ENCODE results near the gene CABP7. TPM values are rescaled to one million over a fixed set of nuclear protein-coding genes. Genes with fewer than 3 reads are reported as not detected.
A peak's percentile ranks its signal among the peaks of the same experiment; 100 is the strongest.

Gene CABP7
- total and polyA plus RNA-seq, 2 of the 8 experiments (the other 6 are each of a cell fraction or from before 2014, with no cell fraction given), result 0.20 to 0.36 TPM

- peak; percentile 86 for TF ChIP-seq KDM4A (IDR thresholded peaks at IDR 0.05; ENCODE audit: low read depth, low read length, severe bottlenecking)
- no peak for TF ChIP-seq EZH2 (IDR thresholded peaks at IDR 0.05; ENCODE audit: low read depth, low read length, severe bottlenecking)
- TF ChIP-seq YY1 (IDR thresholded peaks at IDR 0.05; ENCODE audit: low read depth, low read length), result peak; percentile 96
- TF ChIP-seq SIN3A (conservative IDR thresholded peaks at IDR 0.05 in 1 of 2, IDR thresholded peaks at IDR 0.05 in 1 of 2; ENCODE audit: low read depth in 1 of 2, low read length in 2 of 2), result peak; percentile 5 to 66; a peak in 2 of 4 replicates
- TF ChIP-seq TBP (IDR thresholded peaks at IDR 0.05; ENCODE audit: low read depth, low read length), result peak; percentile 46
- peak; percentile 84 for TF ChIP-seq POLR2AphosphoS5 (IDR thresholded peaks at IDR 0.05; ENCODE audit: low read depth, low read length)
- TF ChIP-seq TAF7 (optimal IDR thresholded peaks at IDR 0.05; ENCODE audit: borderline replicate concordance, low read depth, low read length), result no peak
Observed at GRCh38 chr22:29767171-29768051, 47.6 kb downstream of the CABP7 start, which contains the start of gene UQCR10 (continued).

All from H1 (cell line).